ENCODE data around the gene BMP7.

BMP7 gene

DNA sequence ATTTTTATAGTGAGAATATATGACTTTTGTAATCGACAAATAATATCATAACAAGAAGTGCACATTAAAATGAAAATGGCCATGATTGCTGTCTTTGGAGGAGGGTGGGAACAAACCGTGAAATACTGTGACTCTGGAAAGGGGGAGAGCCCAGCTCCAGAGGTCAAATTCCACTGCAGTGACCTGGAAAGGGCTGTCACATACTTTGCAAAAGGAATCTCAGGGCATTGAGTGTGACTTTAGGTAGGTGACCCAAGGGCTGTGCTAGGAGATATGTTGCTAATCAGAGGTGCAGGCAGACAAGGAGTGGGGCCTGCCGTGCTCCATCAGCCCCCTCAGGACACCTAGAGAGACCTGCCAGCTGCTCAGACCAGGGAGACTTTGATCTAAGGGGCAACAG, 28.1 kb upstream of the BMP7 start:
- TF ChIP-seq, protein P1, sequence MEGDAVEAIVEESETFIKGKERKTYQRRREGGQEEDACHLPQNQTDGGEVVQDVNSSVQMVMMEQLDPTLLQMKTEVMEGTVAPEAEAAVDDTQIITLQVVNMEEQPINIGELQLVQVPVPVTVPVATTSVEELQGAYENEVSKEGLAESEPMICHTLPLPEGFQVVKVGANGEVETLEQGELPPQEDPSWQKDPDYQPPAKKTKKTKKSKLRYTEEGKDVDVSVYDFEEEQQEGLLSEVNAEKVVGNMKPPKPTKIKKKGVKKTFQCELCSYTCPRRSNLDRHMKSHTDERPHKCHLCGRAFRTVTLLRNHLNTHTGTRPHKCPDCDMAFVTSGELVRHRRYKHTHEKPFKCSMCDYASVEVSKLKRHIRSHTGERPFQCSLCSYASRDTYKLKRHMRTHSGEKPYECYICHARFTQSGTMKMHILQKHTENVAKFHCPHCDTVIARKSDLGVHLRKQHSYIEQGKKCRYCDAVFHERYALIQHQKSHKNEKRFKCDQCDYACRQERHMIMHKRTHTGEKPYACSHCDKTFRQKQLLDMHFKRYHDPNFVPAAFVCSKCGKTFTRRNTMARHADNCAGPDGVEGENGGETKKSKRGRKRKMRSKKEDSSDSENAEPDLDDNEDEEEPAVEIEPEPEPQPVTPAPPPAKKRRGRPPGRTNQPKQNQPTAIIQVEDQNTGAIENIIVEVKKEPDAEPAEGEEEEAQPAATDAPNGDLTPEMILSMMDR (conservative IDR thresholded peaks at IDR 0.05; ENCODE audit: control insufficient read depth, insufficient read depth, low read depth, low read length), result no peak
- no peak overlapping the region for H3K4me3 ChIP-seq (ENCODE audit: control insufficient read depth, low read depth, low read length)
- no peak for DNase-seq (ENCODE audit: low read depth)

DNA sequence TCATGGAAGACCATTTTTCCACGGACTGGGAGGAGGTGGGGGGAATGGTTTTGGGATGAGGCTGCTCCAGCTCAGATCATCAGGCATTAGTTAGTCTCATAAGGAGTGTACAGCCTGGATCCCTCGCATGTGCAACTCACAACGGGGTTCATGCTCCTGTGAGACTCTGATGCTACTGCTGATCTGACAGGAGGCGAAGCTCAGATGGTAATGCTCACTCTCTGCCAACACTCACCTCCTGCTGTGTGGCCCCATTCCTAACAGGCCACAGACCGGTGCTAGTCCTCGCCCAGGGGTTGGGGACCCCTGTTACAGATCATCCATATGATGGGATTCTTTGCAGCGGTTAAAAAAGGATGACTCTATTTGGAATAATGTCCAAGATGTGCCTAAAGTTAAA, 27.6 kb upstream of the BMP7 start:
- H3K4me3 ChIP-seq (ENCODE audit: control insufficient read depth, low read depth, low read length), result no peak overlapping the region
- DNase-seq (ENCODE audit: low read depth), result no peak
- TF ChIP-seq, protein P1 (conservative IDR thresholded peaks at IDR 0.05; ENCODE audit: control insufficient read depth, insufficient read depth, low read depth, low read length), result no peak

GRCh38 chr20:57292611-57293010, 26.2 kb upstream of the BMP7 start:
- TF ChIP-seq, protein P1 (conservative IDR thresholded peaks at IDR 0.05; ENCODE audit: control insufficient read depth, insufficient read depth, low read depth, low read length), result no peak
- DNase-seq (ENCODE audit: low read depth), result no peak
- no peak overlapping the region for H3K4me3 ChIP-seq (ENCODE audit: control insufficient read depth, low read depth, low read length)

GRCh38 chr20:57291694-57292093, 25.3 kb upstream of the BMP7 start:
- H3K4me3 ChIP-seq (ENCODE audit: control insufficient read depth, low read depth, low read length), result no peak overlapping the region
- no peak for DNase-seq (ENCODE audit: low read depth)
- TF ChIP-seq, protein P1 (conservative IDR thresholded peaks at IDR 0.05; ENCODE audit: control insufficient read depth, insufficient read depth, low read depth, low read length), result no peak

GRCh38 chr20:57291003-57291402, 24.6 kb upstream of the BMP7 start:
- TF ChIP-seq, protein P1 (conservative IDR thresholded peaks at IDR 0.05; ENCODE audit: control insufficient read depth, insufficient read depth, low read depth, low read length), result no peak
- no peak overlapping the region for H3K4me3 ChIP-seq (ENCODE audit: control insufficient read depth, low read depth, low read length)
- DNase-seq (ENCODE audit: low read depth), result no peak

DNA sequence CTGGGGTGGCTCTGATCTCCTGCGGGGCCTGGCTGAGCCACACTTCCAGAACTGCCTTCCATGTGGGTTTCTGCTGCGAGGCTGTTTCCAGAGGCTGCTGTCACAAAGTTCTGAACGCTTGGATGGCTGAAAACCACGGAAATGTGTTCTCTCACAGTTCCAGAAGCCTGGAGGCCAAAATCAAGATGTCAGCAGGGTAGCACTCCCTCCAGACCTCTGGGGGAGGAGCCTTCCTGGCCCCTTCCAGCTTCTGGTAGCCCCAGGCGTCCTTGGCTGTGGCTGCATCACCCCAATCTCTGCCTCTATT, 23.7 kb upstream of the BMP7 start:
- TF ChIP-seq, protein P1 (conservative IDR thresholded peaks at IDR 0.05; ENCODE audit: control insufficient read depth, insufficient read depth, low read depth, low read length), result no peak
- no peak for DNase-seq (ENCODE audit: low read depth)

More for the DNA sequence above, 23.7 kb upstream of the BMP7 start:
- no peak overlapping the region for H3K4me3 ChIP-seq (ENCODE audit: control insufficient read depth, low read depth, low read length)
